GM23338 (cell line): ENCODE results near the gene ZNF709. TPM values are rescaled to one million over a fixed set of nuclear protein-coding genes. Genes with fewer than 3 reads are reported as not detected.
A peak's percentile ranks its signal among the peaks of the same experiment; 100 is the strongest.
"Not testable (repeated sequence)": the region's sequence is repeated elsewhere in the genome, so short reads cannot be mapped to it uniquely, and the experiment has no call there.

Experiments used
- ATAC-seq: fragments of 200-7000 bp; cut with Tn5 transposase; 3 replicates; pipeline ENCODE4 v1.9.1; 2020
- DNase-seq: peaks from one replicate; pipeline ENCODE4 v3.0.0-alpha.2; 2015; ENCODE audit warnings: low spot score
- H2AFZ ChIP-seq: fragments of 200-600 bp; sonication (generic); 2 replicates; pipeline ENCODE4 v1.8.0; 2016; ENCODE audit warnings: antibody characterized with exemption, mild to moderate bottlenecking, moderate library complexity
- H3F3A ChIP-seq: fragments of 200-600 bp; sonication (generic); replicated peaks from 2 replicates; pipeline ENCODE4 v1.8.0; 2017; ENCODE audit warnings: antibody characterized with exemption, mixed run types, low read depth
- H3K27ac ChIP-seq: fragments of 200-600 bp; sonication (generic); 2 replicates; pipeline ENCODE4 v1.6.1; 2016; ENCODE audit warnings: low read depth
- H3K27me3 ChIP-seq: fragments of 200-600 bp; sonication (generic); 2 replicates; pipeline ENCODE4 v1.8.0; 2016; ENCODE audit warnings: mild to moderate bottlenecking, mixed run types, moderate library complexity; ENCODE audit not compliant: insufficient read depth
- H3K36me3 ChIP-seq: fragments of 200-600 bp; sonication (generic); 2 replicates; pipeline ENCODE4 v1.8.0; 2016; ENCODE audit warnings: mild to moderate bottlenecking; ENCODE audit not compliant: insufficient read depth
- H3K4me1 ChIP-seq: fragments of 200-600 bp; sonication (generic); 2 replicates; pipeline ENCODE4 v1.8.0; 2016; ENCODE audit warnings: mild to moderate bottlenecking, moderate library complexity; ENCODE audit not compliant: insufficient read depth
- H3K4me2 ChIP-seq: fragments of 200-600 bp; sonication (generic); 2 replicates; pipeline ENCODE4 v1.7.1; 2017; ENCODE audit warnings: mixed run types
- H3K4me3 ChIP-seq: fragments of 200-600 bp; sonication (generic); 2 replicates; pipeline ENCODE4 v1.6.1; 2016; ENCODE audit warnings: mixed run types
- H3K79me2 ChIP-seq: fragments of 200-600 bp; sonication (generic); replicated peaks from 2 replicates; pipeline ENCODE4 v1.8.0; 2017; ENCODE audit warnings: mild to moderate bottlenecking; ENCODE audit not compliant: insufficient read depth
- H3K9me2 ChIP-seq: fragments of 200-600 bp; sonication (generic); 2 replicates; pipeline ENCODE4 v1.8.0; 2017; ENCODE audit not compliant: insufficient read depth
- H4K20me1 ChIP-seq: fragments of 200-600 bp; sonication (generic); replicated peaks from 2 replicates; pipeline ENCODE4 v1.8.0; 2017; ENCODE audit warnings: mild to moderate bottlenecking; ENCODE audit not compliant: insufficient read depth
- H3K27ac Mint-ChIP-seq: 2 replicates; pipeline ENCODE4 v1.8.0; 2020; ENCODE audit warnings: inconsistent platforms, mild to moderate bottlenecking, moderate library complexity, mixed read lengths
- H3K27me3 Mint-ChIP-seq: 3 replicates; pipeline ENCODE4 v1.8.0; 2022; ENCODE audit warnings: low read depth, mild to moderate bottlenecking, moderate library complexity, mixed read lengths, inconsistent platforms; ENCODE audit not compliant: insufficient read depth, poor library complexity
- H3K36me3 Mint-ChIP-seq: 3 replicates; pipeline ENCODE4 v1.8.0; 2021; ENCODE audit warnings: low read depth, mild to moderate bottlenecking, inconsistent platforms, moderate library complexity, mixed read lengths
- H3K4me1 Mint-ChIP-seq: 3 replicates; pipeline ENCODE4 v1.8.0; 2020; ENCODE audit warnings: mild to moderate bottlenecking, inconsistent platforms, mixed read lengths
- H3K4me3 Mint-ChIP-seq: 3 replicates; pipeline ENCODE4 v1.8.0; 2021; ENCODE audit warnings: moderate library complexity, mild to moderate bottlenecking, inconsistent platforms, mixed read lengths
- H3K9me3 Mint-ChIP-seq: 3 replicates; pipeline ENCODE4 v1.8.0; 2020; ENCODE audit warnings: moderate library complexity, mild to moderate bottlenecking, inconsistent platforms, mixed read lengths
- JUNB ChIP-seq: IDR thresholded peaks from one replicate; pipeline ENCODE4 v1.6.1; 2016; ENCODE audit warnings: antibody characterized with exemption; ENCODE audit not compliant: unreplicated experiment
- ZNF462 ChIP-seq: fragments of 250-450 bp; sonication (Bioruptor Pico); IDR thresholded peaks from 2 replicates; pipeline ENCODE4 v1.5.0; 2020; ENCODE audit warnings: mild to moderate bottlenecking, moderate library complexity
- polyA plus RNA-seq: library from polyadenylated mRNA; unstranded; fragments of >200 nt; fragmentation: Nextera tagmentation; extraction: Ambion mirVana; gene quantifications from 2 replicates; pipeline ENCODE4 v1.2.1, GENCODE V29; 2016
- total RNA-seq: library from RNA; depleted of rRNA; stranded (reverse); fragments of >200 nt; shearing (Covaris generic); gene quantifications from 2 replicates; pipeline ENCODE4 v1.2.3, GENCODE V29; 2014

ZNF709 gene
- total and polyA plus RNA-seq, 2 experiments from 2014 or later = 0.94 to 1.8 TPM

- TF ChIP-seq ZNF462 (CRISPR knock-in tag) = no peak
Measured at GRCh38 chr19:12425236-12425887, 59.3 kb downstream of the ZNF709 start (continued).

- not testable (repeated sequence) for H3K4me2 ChIP-seq, H2AFZ ChIP-seq, H3K9me2 ChIP-seq, H3K27ac ChIP-seq, H3K79me2 ChIP-seq, H3K27ac Mint-ChIP-seq, H3K4me3 ChIP-seq, H3K27me3 Mint-ChIP-seq, ATAC-seq, H3K36me3 ChIP-seq, H3K4me1 Mint-ChIP-seq, H3K4me1 ChIP-seq, H3K4me3 Mint-ChIP-seq, H4K20me1 ChIP-seq, H3F3A ChIP-seq, H3K27me3 ChIP-seq
- H3K9me3 Mint-ChIP-seq = peaks cover 88% of the 10 kb centered on the region
- peak; percentile 16 for DNase-seq
- H3K36me3 Mint-ChIP-seq = peaks cover 59% of the 10 kb centered on the region
Measured at GRCh38 chr19:12417273-12417672, 67.3 kb downstream of the ZNF709 start.

GRCh38 chr19:12411893-12412292 is 72.7 kb downstream of the ZNF709 start:
- Histone ChIP-seq H3K4me1 (no peaks in the 10 kb centered on the region), H3K4me3 (no peak overlapping the region), H3K27me3 (no peaks in the 10 kb centered on the region), H3K9me2 (0 out of 2 replicates have a peak, but pooled peaks cover 3% of the 10 kb centered on the region), H3F3A (no peaks in the 10 kb centered on the region), H3K79me2 (no peaks in the 10 kb centered on the region), H3K36me3 (no peaks in the 10 kb centered on the region), H4K20me1 (no peaks in the 10 kb centered on the region), H3K27ac (no peak overlapping the region), H2AFZ (no peak overlapping the region), H3K4me2 (no peak overlapping the region)
- DNase-seq (no peak), ATAC-seq (no peak)
- Mint-ChIP-seq H3K27me3 (peaks cover 8% of the 10 kb centered on the region), H3K4me3 (no peak overlapping the region), H3K36me3 (peaks cover 19% of the 10 kb centered on the region; the same call in 2 of the 3 replicates), H3K9me3 (peaks cover 87% of the 10 kb centered on the region), H3K4me1 (no peaks in the 10 kb centered on the region; the same call in 2 of the 3 replicates), H3K27ac (no peak overlapping the region)
- TF ChIP-seq ZNF462 (CRISPR knock-in tag) = no peak
- TF ChIP-seq JUNB = no peak
